HG03571 (cell line): Measurements from ENCODE around the gene ARHGAP20.
"Not testable (repeated sequence)": the region's sequence is repeated elsewhere in the genome, so short reads cannot be mapped to it uniquely, and the experiment has no call there.

ENCODE experiments used
- ATAC-seq: cut with Tn5 transposase; IDR thresholded peaks from one replicate; pipeline ENCODE4 v1.9.1; 2021; ENCODE audit not compliant: unreplicated experiment

ARHGAP20 gene

DNA sequence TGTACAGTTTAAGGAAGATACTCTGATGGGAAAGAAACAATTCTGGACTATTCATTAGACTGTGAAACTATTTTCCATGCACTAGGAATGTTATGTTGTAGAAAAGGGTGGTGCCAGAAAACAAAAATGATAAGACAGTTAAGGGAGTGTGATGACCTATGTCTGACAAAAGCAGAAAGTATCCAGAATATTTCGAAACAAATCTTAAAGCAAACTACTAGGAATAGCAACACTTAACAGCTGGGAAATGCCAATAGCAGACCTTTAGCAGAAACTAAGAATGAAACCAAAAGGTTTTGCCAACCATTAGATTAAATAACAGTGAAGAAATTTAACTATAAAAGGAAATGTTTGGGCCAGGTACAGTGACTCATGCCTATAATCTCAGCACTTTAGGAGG is 3.3 kb upstream of the ARHGAP20 start:
- no peak for ATAC-seq

DNA sequence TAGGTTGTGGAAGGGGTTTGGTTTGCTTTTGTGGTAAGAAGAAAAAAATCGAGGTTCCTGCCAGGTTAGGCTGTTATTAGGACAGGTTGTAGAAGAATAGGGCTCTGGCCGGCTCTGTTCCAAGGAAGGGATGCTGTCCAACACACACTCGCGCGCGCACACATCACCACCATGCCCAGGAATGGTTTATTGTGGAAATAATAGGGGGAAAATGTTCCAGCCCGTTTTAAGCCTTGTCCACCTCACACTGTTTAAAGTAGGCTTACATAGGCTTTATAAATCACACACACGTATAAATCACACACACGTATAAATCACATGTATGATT is 1.2 kb upstream of the ARHGAP20 start:
- no peak for ATAC-seq

DNA sequence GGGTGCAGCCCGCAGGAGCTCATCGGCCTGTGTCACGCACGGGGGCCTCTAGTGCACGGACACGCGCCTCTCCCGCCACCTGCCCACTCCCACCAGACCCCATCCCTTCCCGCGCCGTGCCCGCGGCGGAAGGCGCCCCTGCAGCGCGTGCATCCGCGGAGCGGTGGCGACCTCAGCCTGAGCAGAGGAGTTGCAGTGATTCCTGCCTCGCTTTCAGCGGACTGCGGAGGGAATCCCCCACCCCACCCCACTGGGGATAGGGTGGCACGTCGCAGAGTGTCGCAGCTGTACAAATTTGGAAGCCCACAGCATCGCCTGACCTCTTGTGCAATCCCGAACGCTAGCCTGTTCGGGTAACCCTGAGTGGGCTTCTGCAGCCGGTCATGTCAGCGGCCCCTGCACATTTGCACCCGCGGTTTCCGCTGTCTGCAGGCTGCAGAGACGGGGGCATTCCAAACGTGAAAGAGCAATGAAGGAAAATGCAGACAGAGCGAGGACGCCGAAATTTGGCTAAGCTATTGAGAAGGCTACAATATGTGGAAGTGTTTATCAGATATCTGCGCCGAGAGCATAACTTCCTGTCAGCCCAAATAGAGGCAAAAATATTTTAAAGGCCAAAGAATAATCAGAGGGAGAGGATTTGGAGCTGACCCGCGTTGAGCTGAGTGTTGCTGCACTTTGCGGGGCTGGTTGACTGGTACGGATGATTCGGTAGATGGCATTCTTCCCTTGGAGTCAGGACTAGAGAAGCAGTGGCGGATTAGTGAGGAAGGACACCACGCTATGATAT is 617 bp upstream of the ARHGAP20 start:
- peak; percentile 15 for ATAC-seq

DNA sequence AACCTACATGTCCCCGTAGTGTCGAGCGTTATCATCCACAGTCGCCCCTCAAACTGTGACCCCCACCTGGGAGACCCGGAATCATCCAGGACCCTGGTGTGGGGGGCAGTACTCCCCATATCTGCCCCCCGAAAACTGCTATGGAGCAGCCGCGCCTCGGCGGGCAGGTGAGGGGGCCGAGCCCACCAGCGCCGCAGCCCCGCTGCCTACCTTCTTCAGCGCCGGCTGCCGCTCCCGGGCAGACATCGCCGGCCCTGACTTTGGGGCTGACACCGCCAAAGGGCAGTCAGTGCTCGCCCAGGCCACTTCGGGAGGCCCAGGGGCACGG is 825 bp downstream of the ARHGAP20 start:
- ATAC-seq = no peak

DNA sequence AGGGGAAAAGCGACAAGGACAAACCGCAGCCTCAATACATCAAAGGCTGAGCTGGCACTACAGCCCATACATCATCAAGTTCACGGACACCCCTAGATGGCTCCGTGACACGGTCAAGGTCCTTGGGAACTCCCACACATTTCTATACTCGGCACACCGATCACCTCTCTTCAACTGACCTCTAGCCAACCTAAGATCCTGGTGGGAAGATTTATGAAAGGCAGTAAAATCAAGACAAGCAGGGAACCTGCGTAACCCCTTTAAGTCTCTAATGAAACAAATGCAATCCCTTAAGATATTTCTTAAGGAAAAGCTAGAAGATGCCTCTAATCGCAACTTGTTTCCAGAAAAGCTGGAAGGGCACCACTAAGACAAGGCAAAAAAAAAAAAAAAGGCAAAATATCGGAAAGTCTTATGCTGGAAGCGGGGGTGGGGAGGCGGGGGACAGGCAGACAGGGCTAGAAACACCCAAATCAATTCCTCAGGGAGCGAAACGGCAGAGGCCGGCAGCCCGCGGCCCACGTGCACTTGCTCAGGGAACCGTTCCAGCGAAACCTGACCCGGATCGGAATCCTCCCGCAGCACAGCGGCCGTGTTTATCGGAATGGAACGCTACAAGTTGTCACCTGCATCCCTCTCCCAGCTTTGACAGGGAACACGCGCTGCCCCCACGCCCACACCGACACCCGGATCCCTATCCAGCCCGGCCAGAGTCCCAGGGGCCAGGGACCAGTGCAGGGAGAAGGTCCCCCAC is 1.4 kb downstream of the ARHGAP20 start:
- no peak for ATAC-seq

DNA sequence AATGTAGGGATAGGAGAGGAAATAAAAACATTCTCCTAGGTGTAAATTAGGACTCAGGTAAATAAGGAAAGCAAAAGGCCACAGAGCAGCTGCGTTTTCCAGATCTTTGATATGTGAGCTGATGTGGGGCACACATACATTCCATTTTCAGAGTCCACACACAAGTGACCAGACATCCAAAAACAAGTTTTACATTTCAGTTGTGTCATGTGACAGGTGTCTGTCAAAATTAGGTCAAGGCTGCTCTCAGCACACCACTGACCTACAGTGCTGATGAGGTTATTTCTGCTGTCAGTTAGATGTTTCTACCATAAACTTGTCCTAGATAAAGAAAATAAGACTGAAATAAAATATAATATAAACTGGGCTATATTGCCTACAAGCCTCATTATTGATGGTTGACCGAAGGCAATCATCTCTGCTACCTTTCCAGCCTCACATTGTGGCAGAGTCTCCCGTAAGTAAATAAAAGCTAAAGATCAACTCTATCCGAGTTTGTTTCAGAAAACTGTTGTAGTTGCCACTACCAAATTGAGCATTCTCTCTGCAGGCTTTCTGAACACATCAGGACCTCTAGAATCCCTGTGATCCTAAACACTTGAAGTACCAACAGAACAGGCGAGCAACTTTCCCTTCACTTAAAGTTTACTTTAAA is 7.9 kb downstream of the ARHGAP20 start:
- ATAC-seq = no peak

DNA sequence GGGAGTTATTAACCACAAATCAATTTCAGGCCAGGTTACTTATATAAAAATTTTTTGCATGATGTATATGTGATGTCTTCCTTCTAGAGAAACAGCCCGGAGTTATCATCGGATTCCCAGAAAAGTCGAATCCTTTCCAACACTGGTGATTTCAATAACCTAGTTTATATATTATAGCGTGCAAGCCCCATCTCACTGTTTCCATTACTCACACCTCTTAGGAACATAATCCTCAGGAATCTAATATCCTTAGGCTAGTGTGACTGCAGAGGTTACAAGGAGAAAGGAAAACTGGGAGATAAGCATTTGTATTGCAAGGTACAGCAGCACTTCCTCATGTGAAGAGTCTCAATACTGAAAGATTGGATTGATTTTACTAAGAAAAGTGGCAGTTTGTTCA is 20.3 kb downstream of the ARHGAP20 start:
- ATAC-seq = no peak

DNA sequence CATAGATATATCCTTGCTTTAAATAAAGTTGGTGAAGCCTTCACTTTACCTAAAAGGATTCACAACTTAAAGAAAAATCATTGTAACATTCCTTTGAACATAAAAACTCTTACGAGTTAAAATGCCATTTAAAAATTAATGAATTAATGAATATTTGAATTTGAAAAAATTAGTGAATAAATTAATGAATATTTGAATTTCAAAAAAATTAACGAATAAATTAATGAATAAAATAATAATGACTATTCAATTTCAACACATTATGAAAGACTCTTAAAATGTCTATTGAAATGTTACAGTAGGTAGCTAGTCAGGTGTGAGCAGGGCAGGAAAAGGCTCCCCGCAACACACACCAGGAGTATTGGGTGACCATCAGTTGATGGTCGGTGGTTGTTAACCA is 22.9 kb downstream of the ARHGAP20 start:
- no peak for ATAC-seq

DNA sequence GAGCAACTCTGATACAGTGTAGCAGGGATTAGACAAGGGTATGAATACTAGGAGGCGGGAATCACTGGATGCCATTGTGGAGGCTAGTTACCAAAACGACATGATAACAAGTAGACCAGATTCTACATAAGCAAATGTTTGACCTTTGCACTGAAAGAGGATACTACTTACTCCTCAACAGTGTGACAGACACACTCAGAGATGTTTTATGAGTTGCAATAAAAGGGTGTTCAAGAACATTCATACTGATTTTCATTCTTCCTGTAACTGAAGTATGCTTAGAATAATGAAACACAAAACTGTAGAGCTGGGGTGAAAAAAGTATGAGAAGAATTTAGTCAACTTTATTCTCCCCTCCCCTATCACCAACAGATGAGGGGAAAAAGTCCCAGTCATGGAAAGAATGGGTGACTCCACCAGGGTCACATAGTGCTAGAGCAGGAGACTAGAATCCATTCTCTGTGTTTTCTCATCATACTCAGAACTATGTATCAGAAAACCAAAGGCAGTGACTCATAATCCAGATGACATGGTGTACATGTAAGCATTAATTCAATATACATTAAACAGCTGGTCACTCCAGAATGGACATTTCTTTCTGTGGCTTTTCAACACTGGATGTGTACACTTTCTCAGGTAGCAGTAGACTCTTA is 32.8 kb downstream of the ARHGAP20 start:
- ATAC-seq = no peak

DNA sequence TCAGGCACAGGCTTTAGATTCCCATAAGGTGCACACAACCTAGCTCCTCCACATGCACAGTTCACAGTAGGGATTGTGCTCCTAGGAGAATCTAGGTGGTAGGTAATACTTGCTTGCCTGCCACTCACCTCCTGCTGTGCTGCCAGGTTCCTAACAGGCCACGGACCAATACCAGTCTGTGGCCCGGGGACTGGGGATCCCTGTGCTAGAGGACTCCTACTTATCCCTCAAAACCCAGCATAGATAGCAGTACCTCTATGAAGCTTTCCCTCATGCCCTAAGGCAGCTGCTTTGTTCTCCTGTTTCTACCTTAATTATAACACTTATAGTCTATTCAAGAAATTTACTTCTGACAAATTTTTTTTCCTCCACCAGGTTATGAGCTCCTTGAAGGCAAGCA is 36.7 kb downstream of the ARHGAP20 start:
- ATAC-seq = no peak

DNA sequence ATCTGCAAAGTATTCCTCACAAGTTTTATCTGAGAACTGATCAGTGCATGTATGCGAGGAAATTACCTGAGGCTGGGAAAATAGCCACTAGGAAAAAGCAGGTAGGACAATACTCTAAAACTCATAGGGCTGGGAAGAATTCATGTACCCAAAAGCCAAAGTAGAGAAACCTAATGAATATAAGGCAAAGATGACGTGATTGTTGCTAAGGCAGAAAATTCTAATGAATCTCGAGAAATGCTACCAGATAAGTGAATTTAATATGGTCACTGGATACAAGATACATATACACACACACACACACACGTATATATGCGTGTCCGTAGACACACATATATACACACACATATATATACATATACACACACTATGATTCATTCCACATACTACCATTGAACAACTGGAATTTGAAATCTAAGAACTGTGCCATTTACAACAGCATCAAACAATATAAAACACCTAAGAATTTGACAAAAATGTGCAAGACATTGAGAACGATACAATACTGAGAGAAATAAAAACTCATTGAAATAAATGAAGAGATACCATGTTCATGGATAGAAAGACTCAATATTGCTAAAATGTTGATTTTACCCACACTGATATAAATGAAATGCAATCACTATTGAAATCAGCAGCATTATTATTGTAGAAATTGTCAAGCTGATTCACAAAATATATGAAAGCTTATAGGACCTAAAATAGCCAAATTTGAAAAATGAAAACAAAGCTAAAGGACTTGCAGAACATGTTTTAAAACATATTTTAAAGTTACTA is 46.4 kb downstream of the ARHGAP20 start:
- no peak for ATAC-seq

DNA sequence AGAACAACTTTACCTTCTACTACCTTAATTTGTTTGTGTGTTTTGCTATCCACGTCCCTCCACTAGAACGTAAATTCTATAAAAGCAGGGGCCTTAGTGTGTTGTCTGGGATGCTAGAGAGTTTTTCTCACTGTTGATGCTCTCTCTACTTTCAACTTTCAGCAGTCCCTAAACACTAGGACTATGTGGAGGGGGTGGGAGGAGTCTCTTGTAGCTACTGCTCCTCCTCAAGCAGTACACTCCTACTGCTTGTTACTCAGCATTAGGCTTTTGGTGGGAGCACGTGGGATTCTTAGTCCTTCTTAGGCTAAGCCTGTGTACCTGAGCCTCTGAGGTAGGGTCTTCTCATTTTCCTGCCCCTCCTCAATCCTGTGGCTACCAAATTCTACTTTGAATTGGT is 56.3 kb downstream of the ARHGAP20 start:
- no peak for ATAC-seq

DNA sequence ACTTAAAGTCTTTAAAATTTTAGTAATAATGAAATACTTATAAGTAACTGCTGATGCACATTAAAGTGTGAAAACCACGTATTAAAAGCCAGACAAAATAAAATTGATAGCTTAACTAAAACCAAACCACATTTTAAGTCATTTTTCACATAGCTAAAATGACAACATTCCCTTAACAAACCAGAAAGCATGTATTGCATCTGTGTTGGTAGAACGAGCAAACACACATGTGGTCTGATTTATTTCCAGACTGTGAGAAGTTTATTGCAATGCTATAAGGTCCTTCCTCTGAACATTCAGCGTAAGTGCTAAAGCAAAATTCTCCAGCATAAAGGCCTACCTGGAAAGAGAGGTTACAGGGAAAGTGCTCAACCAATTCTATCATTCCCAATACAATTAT is 57.8 kb downstream of the ARHGAP20 start:
- no peak for ATAC-seq

DNA sequence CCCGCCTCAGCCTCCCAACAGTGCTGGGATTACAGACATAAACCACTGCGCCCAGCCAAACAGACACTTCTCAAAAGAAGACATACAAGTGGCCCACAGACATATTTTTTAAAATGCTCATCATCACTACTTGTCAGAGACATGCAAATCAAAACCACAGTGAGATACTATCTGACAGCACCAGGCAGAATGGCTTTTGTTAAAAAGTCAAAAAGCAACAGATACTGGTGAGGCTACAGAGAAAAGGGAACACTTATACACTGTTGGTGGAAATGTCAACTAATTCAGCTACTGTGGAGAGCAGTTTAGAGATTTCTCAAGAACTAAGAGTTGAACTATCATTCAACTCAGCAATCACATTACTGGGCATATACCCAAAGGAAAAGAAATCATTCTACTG is 67.0 kb downstream of the ARHGAP20 start:
- no peak for ATAC-seq

DNA sequence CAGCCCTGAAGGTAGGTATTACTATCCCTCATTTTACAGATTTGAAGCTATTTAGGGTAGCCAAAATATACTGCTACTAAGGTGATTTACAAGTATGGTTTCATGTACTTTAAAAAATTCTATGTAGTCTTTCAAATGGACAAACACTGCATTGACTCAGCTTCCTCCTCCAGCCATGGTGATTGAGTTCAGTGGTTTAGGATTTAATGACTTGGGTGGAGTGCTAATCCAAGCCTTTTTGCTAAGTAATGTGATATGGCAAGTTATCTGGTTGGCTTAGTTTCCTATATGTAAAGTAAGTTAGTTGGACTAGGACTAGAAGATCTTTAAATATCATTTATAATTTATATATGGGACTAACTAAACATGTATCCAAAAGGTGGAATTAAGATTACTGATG is 77.9 kb downstream of the ARHGAP20 start:
- no peak for ATAC-seq

DNA sequence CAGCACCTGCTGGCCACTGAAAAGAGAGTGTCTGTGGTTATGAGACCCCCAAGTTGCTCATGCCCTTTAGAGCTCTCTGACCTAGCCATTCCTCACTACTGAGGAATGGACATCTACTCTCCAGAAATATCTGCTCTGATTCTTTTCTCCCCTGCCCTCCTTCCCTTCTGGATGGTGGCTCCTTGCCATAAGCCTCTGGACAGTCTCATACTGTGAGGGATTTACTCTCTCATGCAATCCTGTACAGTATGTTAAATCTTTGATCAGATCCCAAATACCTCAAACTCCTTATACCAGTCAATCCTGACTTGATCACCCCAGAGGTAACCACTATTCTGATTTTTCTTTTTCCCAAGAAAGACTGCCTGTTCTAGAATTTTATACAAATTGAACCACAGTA is 80.7 kb downstream of the ARHGAP20 start:
- no peak for ATAC-seq

DNA sequence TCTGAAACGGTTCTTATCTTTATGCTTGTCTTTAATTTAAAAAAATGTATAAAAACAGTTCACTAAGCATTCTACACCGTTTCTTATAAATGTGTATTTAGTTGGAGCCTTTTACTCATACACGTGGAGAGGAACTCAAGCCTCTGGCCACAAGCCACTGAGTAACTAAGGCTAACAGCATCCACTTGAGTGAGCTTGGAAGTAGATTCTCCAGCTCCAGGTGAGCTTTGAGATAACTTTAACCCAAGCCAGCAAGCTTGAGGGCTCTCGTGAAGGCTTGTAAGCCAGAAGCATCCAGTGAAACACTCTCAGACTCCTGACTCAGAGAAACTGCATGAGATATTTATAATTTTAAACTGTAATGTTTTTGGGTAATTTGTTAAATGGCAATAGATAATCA is 82.6 kb downstream of the ARHGAP20 start:
- no peak for ATAC-seq

DNA sequence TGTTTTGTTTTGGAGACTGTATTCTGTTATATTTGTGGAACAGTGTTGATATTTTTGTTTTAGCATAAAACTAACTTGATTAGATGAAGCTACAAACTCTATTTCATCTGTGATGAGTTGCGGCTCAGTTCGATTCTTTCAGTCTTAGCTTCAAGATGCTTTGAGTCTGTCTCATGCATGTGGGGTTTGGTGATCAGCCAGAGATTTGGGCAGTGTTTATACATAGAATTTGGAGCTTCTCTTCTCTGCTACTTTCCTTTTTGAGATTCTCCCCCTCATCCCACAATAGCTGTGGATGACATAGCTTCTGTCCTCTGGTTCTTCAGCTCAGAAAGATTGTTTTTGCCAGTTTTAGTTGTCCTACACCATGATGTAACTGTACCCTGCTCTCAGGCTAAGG is 90.4 kb downstream of the ARHGAP20 start:
- ATAC-seq = no peak

DNA sequence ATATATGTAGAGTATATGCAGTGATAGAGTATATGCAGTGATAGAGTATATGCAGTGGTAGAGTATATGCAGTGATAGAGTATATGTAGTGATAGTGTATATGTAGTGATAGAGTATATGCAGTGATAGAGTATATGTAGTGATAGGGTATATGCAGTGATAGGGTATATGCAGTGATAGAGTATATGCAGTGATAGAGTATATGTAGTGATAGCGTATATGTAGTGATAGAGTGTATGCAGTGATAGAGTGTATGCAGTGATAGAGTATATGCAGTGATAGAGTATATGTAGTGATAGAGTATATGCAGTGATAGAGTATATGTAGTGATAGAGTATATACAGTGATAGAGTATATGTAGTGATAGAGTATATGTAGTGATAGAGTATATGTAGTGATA is 92.9 kb downstream of the ARHGAP20 start:
- not testable (repeated sequence) for ATAC-seq

DNA sequence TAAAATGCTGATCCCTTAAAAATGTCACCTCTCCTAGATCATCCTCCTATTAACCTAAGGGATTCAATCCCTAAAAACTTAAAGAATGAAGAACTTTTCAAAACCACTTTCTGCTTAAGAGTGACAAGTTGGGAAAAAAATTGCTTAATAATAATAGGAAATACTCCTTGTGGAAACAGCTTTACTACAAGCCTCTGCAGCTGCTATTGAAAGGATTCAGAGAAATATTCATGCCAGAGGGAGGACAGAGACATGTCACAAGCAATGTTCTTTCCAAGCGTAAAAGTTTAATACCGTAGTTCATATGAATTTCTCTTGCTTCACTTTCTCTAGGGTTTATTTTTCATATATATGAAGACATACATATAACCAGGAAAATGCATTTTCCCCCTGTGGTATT is 98.2 kb downstream of the ARHGAP20 start:
- ATAC-seq = no peak
